ENCODE data around the gene IL19. TPM values are rescaled to one million over a fixed set of nuclear protein-coding genes. Genes with fewer than 3 reads are reported as not detected.
A peak's percentile ranks its signal among the peaks of the same experiment; 100 is the strongest.

Gene IL19
- total and polyA plus RNA-seq, 4 donors = 0.10 to 0.68 (median 0.12) TPM; not detected in 1

DNA sequence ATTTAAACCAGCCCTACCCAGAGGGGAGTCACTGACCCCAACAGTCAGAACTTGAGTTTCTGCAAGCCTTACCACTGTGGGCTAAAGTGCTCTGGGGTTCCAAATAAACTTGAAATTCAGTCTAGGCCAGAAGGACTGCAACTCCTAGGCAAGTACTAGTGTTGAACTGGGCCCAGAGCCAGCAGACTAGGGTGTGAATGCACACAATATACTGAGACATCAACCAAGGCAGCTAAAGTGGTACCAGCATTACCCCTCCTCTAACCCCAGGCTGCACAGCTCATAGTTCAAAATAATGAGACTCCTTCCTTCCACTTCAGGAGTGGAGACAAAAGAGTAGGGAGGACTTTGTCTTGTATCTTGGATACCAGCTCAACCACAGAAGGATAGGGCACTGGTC lies 75.9 kb downstream of the IL19 start:
- H3K27me3 ChIP-seq (ENCODE audit: control insufficient read depth in 3 of 3, insufficient read depth in 3 of 3, low read length in 2 of 3) = no peaks in the 10 kb centered on the region
- peak in 1 of 3 donors; percentile 57 for DNase-seq
- H3K4me1 ChIP-seq (ENCODE audit: control insufficient read depth in 5 of 5, insufficient read depth in 5 of 5, low read length in 5 of 5) = no peaks in the 10 kb centered on the region
- no peak overlapping the region for H3K4me3 ChIP-seq
- TF ChIP-seq, protein P1, sequence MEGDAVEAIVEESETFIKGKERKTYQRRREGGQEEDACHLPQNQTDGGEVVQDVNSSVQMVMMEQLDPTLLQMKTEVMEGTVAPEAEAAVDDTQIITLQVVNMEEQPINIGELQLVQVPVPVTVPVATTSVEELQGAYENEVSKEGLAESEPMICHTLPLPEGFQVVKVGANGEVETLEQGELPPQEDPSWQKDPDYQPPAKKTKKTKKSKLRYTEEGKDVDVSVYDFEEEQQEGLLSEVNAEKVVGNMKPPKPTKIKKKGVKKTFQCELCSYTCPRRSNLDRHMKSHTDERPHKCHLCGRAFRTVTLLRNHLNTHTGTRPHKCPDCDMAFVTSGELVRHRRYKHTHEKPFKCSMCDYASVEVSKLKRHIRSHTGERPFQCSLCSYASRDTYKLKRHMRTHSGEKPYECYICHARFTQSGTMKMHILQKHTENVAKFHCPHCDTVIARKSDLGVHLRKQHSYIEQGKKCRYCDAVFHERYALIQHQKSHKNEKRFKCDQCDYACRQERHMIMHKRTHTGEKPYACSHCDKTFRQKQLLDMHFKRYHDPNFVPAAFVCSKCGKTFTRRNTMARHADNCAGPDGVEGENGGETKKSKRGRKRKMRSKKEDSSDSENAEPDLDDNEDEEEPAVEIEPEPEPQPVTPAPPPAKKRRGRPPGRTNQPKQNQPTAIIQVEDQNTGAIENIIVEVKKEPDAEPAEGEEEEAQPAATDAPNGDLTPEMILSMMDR (IDR thresholded peaks at IDR 0.05; ENCODE audit: control extremely low read depth, extremely low read depth) = no peak
- no peak overlapping the region for H3K9ac ChIP-seq (ENCODE audit: insufficient read depth in 1 of 2, low read length in 2 of 2)
- no peak for ATAC-seq (ENCODE audit: insufficient read depth, low FRiP score)
- H3K27ac ChIP-seq (ENCODE audit: low read depth in 1 of 2, low read length in 1 of 2) = no peak overlapping the region
- H3K36me3 ChIP-seq (ENCODE audit: control insufficient read depth in 4 of 4, insufficient read depth in 4 of 4, low read length in 4 of 4) = no peaks in the 10 kb centered on the region
- H3K9me3 ChIP-seq (ENCODE audit: control insufficient read depth in 4 of 4, insufficient read depth in 3 of 4, low read length in 3 of 4) = no peaks in the 10 kb centered on the region

DNA sequence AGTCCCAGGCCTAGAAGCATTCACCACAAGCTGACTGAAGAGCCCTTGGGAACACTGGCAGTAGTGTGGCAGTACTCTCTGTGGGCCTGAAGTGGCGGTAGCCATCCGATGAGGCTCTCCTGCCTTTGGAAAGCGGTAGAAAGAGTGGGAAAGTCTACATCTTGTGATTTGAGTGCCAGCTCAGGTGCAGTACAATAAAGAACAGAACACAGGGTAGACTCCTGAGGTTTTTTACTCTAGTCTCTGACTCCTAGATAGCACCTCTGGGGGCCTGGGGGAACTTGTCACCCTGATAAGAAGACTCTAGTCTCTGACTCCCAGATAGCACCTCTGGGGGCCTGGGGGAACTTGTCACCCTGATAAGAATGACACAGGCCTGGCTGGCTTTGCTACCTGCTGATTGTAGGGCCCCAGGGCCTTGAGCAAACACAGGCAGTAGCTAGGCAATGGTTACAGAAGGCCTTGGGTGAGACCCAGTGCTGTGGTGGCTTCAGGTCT lies 76.8 kb downstream of the IL19 start:
- TF ChIP-seq, protein P1 (IDR thresholded peaks at IDR 0.05; ENCODE audit: control extremely low read depth, extremely low read depth) = no peak
- peak in 2 of 3 donors; percentile 6 to 35 for DNase-seq
- Histone ChIP-seq H3K27me3 (ENCODE audit: control insufficient read depth in 3 of 3, insufficient read depth in 3 of 3, low read length in 2 of 3) (no peaks in the 10 kb centered on the region), H3K36me3 (ENCODE audit: control insufficient read depth in 4 of 4, insufficient read depth in 4 of 4, low read length in 4 of 4) (no peaks in the 10 kb centered on the region), H3K27ac (ENCODE audit: low read depth in 1 of 2, low read length in 1 of 2) (no peak overlapping the region), H3K4me3 (no peak overlapping the region), H3K9me3 (ENCODE audit: control insufficient read depth in 4 of 4, insufficient read depth in 3 of 4, low read length in 3 of 4) (no peaks in the 10 kb centered on the region), H3K9ac (ENCODE audit: insufficient read depth in 1 of 2, low read length in 2 of 2) (no peak overlapping the region), H3K4me1 (ENCODE audit: control insufficient read depth in 5 of 5, insufficient read depth in 5 of 5, low read length in 5 of 5) (no peaks in the 10 kb centered on the region)
- no peak for ATAC-seq (ENCODE audit: insufficient read depth, low FRiP score)
- WGBS, 2 donors = 70 to 78% methylated on average over 3 of the region's 3 CpGs

DNA sequence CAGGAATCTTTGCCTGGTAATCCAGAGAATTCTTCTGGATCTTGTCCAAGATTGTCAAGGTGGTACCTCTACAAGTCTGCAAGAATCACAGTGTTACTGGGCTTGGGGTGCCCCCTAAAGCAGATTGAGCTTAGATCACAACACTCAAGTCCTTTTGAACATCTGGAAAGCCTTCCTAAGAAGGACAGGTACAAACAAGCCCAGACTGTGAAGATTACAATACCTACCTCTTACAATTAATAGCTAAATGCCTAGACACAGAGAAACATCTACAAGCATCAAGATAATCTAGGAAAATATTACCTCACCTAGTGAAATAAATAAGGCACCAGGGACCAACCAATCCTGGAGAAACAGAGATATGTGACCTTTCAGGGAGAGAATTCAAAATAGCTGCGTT lies 77.4 kb downstream of the IL19 start:
- TF ChIP-seq, protein P1 (IDR thresholded peaks at IDR 0.05; ENCODE audit: control extremely low read depth, extremely low read depth) = no peak
- H3K4me3 ChIP-seq = no peak overlapping the region
- H3K27ac ChIP-seq (ENCODE audit: low read depth in 1 of 2, low read length in 1 of 2) = no peak overlapping the region
- no peak overlapping the region for H3K9ac ChIP-seq (ENCODE audit: insufficient read depth in 1 of 2, low read length in 2 of 2)
- no peaks in the 10 kb centered on the region for H3K36me3 ChIP-seq (ENCODE audit: control insufficient read depth in 4 of 4, insufficient read depth in 4 of 4, low read length in 4 of 4)
- H3K27me3 ChIP-seq (ENCODE audit: control insufficient read depth in 3 of 3, insufficient read depth in 3 of 3, low read length in 2 of 3) = no peaks in the 10 kb centered on the region
- H3K9me3 ChIP-seq (ENCODE audit: control insufficient read depth in 4 of 4, insufficient read depth in 3 of 4, low read length in 3 of 4) = no peaks in the 10 kb centered on the region
- DNase-seq (no peak), ATAC-seq (ENCODE audit: insufficient read depth, low FRiP score) (no peak)
- 93 to 100% methylated on average over 1 of the region's 1 CpG for WGBS, 2 donors
- no peaks in the 10 kb centered on the region for H3K4me1 ChIP-seq (ENCODE audit: control insufficient read depth in 5 of 5, insufficient read depth in 5 of 5, low read length in 5 of 5)

DNA sequence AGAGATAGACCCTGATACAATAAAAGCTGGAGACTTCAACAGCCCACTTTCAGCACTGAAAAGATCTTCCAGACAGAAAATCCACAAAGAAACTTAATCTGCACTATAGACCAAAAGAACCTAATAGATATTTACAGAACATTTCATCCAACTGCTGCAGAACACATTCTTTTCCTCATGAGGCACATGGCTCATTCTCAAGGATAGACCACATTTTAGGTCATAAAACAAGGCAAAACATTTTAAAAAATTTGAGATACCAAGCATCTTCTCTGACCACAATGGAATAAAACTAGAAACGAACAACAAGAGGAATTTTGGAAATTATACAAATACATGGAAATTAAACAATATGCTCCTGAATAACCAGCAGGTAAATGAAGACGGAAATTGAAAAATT lies 79.8 kb downstream of the IL19 start:
- Histone ChIP-seq H3K9ac (ENCODE audit: insufficient read depth in 1 of 2, low read length in 2 of 2) (no peak overlapping the region), H3K36me3 (ENCODE audit: control insufficient read depth in 4 of 4, insufficient read depth in 4 of 4, low read length in 4 of 4) (no peaks in the 10 kb centered on the region), H3K27ac (ENCODE audit: low read depth in 1 of 2, low read length in 1 of 2) (no peak overlapping the region), H3K4me3 (no peak overlapping the region), H3K27me3 (ENCODE audit: control insufficient read depth in 3 of 3, insufficient read depth in 3 of 3, low read length in 2 of 3) (no peaks in the 10 kb centered on the region), H3K9me3 (ENCODE audit: control insufficient read depth in 4 of 4, insufficient read depth in 3 of 4, low read length in 3 of 4) (no peaks in the 10 kb centered on the region), H3K4me1 (ENCODE audit: control insufficient read depth in 5 of 5, insufficient read depth in 5 of 5, low read length in 5 of 5) (no peaks in the 10 kb centered on the region)
- WGBS, 2 donors = 90 to 92% methylated on average over 2 of the region's 2 CpGs
- no peak for DNase-seq
- no peak for ATAC-seq (ENCODE audit: insufficient read depth, low FRiP score)
- TF ChIP-seq, protein P1 (IDR thresholded peaks at IDR 0.05; ENCODE audit: control extremely low read depth, extremely low read depth) = no peak

Data from lung (tissue), 12 donors.